Body of pancreas (tissue), 4 donors: ENCODE measurements around the gene ZP1.

ENCODE experiments used
- CTCF ChIP-seq, 7 experiments: fragments of 450-650 bp in 4 of 7; fragments of 200-600 bp in 3 of 7; sonication (generic) in 3 of 7; IDR thresholded peaks; one replicate each; pipeline ENCODE4 v1.5.1; 2016 to 2019; ENCODE audit warnings: antibody characterized with exemption in 7 of 7
- POLR2A ChIP-seq, 3 donors: fragments of 450-650 bp; IDR thresholded peaks; one replicate each; pipeline ENCODE4 v1.6.1; 2016; ENCODE audit warnings: antibody characterized with exemption in 3 of 3, mild to moderate bottlenecking in 2 of 3

GRCh38 chr11:60859616-60860250, 7.6 kb upstream of the ZP1 start:
- TF ChIP-seq CTCF (IDR thresholded peaks at IDR 0.05) (no peak), POLR2A (IDR thresholded peaks at IDR 0.05) (no peak)
